ENCODE data around the gene KRTAP10-1. TPM values are rescaled to one million over a fixed set of nuclear protein-coding genes. Genes with fewer than 3 reads are reported as not detected.
A peak's percentile ranks its signal among the peaks of the same experiment; 100 is the strongest.

KRTAP10-1 gene
- total RNA-seq, 3 donors from 2014 or later, result not detected

- intact Hi-C loops (cut with DNase I, micrococcal nuclease), result no loop called here
- Histone ChIP-seq H3K36me3 (ENCODE audit: low read depth) (no peaks in the 10 kb centered on the region), H3K9me3 (no peaks in the 10 kb centered on the region), H3K4me1 (ENCODE audit: low read depth) (no peaks in the 10 kb centered on the region), H3K4me3 (no peak overlapping the region)
- no peak for TF ChIP-seq CTCF (IDR thresholded peaks at IDR 0.05)
- ATAC-seq (no peak), DNase-seq (peak in 1 of 3 donors; percentile 17)
These were observed 7.3 kb downstream of the KRTAP10-1 start for GRCh38 chr21:44532712-44533111.

- intact Hi-C loops (cut with DNase I, micrococcal nuclease), result no loop called here
- no peak for TF ChIP-seq CTCF (IDR thresholded peaks at IDR 0.05)
- no peak for ATAC-seq
- DNase-seq, result peak in 2 of 3 donors; percentile 7 to 37
- H3K36me3 ChIP-seq (ENCODE audit: low read depth), result no peaks in the 10 kb centered on the region
- no peak overlapping the region for H3K4me3 ChIP-seq
- H3K9me3 ChIP-seq, result no peaks in the 10 kb centered on the region
- H3K4me1 ChIP-seq (ENCODE audit: low read depth), result no peaks in the 10 kb centered on the region
These were observed 8.1 kb downstream of the KRTAP10-1 start for GRCh38 chr21:44531606-44532564.

GRCh38 chr21:44530903-44531605 lies 8.9 kb downstream of the KRTAP10-1 start:
- DNase-seq, result no peak
- no peaks in the 10 kb centered on the region for H3K4me1 ChIP-seq (ENCODE audit: low read depth)
- no peak for ATAC-seq
- intact Hi-C loops (cut with DNase I, micrococcal nuclease), result no loop called here
- no peak for TF ChIP-seq CTCF (IDR thresholded peaks at IDR 0.05)
- no peaks in the 10 kb centered on the region for H3K36me3 ChIP-seq (ENCODE audit: low read depth)
- H3K4me3 ChIP-seq, result no peak overlapping the region
- H3K9me3 ChIP-seq, result no peaks in the 10 kb centered on the region

DNA sequence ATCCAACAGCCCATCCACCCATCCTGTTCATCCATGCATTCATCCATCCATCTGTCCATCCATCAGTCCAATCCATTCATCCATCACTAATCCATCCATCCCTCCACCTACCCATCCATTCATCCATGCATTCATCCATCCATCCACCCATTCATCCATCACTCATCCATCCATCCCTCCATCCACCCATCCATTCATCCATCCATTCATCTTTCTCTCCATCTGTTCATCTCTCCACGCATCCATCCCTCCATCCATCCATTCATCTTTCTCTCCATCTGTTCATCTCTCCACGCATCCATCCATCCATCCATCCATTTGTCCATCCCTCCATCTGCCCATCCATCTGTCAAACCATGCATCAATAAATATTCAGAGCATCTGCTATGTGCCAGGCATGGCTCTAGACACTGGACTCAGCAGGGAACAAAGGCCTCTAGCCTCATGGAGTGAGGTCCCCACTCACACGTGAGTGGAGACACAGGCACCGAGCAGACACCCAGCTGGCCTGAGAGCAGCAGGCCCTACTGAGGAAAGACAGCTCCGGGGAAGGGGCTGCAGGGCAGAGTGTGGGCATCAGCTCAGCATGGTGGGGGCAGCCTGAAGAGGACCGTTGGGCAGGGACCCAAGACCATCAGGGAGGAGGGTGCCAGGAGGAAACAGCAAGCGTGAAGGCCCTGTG lies 9.6 kb downstream of the KRTAP10-1 start:
- H3K4me1 ChIP-seq (ENCODE audit: low read depth), result no peaks in the 10 kb centered on the region
- no peak for TF ChIP-seq CTCF (IDR thresholded peaks at IDR 0.05)
- intact Hi-C loops (cut with DNase I, micrococcal nuclease), result no loop called here
- H3K4me3 ChIP-seq, result no peak overlapping the region
- H3K36me3 ChIP-seq (ENCODE audit: low read depth), result no peaks in the 10 kb centered on the region
- ATAC-seq (no peak), DNase-seq (no peak)
- no peaks in the 10 kb centered on the region for H3K9me3 ChIP-seq

DNA sequence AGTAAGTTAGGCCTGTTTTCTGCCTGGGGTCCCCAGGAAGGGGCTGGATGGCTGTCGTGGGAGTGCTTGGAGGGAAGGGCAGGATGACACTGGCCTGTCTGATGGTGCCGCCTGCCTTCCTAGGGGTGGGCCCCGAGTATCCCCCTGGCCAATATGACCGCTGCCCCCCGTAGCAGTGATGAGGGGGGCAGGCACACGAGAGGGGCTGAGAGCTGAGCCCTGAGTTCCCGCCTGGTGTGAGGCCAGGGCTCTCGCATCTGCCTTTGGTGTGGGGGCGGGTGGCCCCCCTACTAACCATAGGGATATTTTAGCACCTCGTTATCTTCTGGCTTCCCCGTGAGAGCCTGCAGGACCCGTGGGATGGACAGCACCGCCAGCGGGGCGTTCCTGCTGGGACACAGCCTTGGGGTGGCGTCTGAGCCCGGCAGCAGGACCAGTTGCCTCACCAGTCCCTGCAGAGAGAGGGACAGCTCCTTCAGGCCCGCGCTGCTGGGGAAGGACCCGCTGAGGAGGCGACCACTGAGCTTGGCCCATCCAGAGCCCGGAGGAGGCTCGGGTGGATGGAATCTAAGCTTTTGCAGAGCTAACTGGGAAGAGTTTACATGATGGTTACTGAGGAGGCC lies 10.4 kb downstream of the KRTAP10-1 start:
- Histone ChIP-seq H3K36me3 (ENCODE audit: low read depth) (no peaks in the 10 kb centered on the region), H3K9me3 (no peaks in the 10 kb centered on the region), H3K4me3 (no peak overlapping the region), H3K4me1 (ENCODE audit: low read depth) (no peaks in the 10 kb centered on the region)
- intact Hi-C loops (cut with DNase I, micrococcal nuclease), result no loop called here
- ATAC-seq (no peak), DNase-seq (peak in 1 of 3 donors; percentile 4)
- no peak for TF ChIP-seq CTCF (IDR thresholded peaks at IDR 0.05)

Measured in mucosa of descending colon (tissue), 3 donors.